Measurements from ENCODE around the gene ACTA2. TPM values are rescaled to one million over a fixed set of nuclear protein-coding genes. Genes with fewer than 3 reads are reported as not detected.

Gene ACTA2
- total and polyA plus RNA-seq, 2 donors (not counting 1 experiment from before 2014, with no cell fraction given) = 1.8 to 3.7 TPM

DNA sequence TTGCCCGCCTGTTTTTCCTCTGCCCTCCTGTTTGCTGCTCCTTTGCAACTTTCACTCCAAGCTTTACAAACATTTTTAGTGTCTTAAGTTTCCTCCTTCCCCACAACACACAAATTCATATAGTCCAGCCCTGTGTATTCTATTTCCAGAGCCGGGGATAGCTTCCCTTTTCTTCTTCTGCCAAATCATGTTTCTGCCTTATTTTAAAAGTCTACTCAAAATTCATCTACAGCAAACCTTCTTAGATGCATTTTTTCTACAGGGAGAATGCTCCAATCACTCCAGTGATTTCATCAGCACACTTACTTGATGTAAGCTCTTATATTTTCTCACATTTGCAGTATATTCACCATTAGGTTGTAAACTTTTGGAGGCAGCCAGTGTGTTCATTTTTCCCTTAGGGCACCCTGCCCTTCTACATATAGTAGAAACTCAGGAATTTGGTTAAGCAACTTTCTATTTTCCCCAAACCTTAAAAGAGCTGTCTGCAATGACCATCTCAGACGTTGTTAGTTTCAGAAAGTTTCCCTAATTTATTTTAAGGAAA, 12.4 kb upstream of the ACTA2 start:
- TF ChIP-seq, protein P1, sequence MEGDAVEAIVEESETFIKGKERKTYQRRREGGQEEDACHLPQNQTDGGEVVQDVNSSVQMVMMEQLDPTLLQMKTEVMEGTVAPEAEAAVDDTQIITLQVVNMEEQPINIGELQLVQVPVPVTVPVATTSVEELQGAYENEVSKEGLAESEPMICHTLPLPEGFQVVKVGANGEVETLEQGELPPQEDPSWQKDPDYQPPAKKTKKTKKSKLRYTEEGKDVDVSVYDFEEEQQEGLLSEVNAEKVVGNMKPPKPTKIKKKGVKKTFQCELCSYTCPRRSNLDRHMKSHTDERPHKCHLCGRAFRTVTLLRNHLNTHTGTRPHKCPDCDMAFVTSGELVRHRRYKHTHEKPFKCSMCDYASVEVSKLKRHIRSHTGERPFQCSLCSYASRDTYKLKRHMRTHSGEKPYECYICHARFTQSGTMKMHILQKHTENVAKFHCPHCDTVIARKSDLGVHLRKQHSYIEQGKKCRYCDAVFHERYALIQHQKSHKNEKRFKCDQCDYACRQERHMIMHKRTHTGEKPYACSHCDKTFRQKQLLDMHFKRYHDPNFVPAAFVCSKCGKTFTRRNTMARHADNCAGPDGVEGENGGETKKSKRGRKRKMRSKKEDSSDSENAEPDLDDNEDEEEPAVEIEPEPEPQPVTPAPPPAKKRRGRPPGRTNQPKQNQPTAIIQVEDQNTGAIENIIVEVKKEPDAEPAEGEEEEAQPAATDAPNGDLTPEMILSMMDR (IDR thresholded peaks at IDR 0.05) = no peak
- TF ChIP-seq EZH2 (IDR thresholded peaks at IDR 0.05; ENCODE audit: borderline replicate concordance, insufficient read depth, low read depth, low read length, poor library complexity, severe bottlenecking) = no peak
- H3K27me3 Mint-ChIP-seq = no peaks in the 10 kb centered on the region
- H3K4me2 ChIP-seq (replicated peaks; ENCODE audit: low read depth, low read length, poor library complexity, severe bottlenecking) = no peak overlapping the region
- H4K20me1 ChIP-seq (ENCODE audit: control insufficient read depth, insufficient read depth, low read length, poor library complexity, severe bottlenecking) = no peaks in the 10 kb centered on the region
- no peaks in the 10 kb centered on the region for H3K4me1 ChIP-seq (ENCODE audit: control insufficient read depth in 2 of 2, insufficient read depth in 2 of 2, low read length in 2 of 2)
- H3K27ac ChIP-seq (ENCODE audit: low read length in 2 of 2) = no peak overlapping the region
- H3K36me3 ChIP-seq (replicated peaks in 1 of 2; ENCODE audit: control extremely low read depth in 1 of 2, control insufficient read depth in 1 of 2, extremely low read depth in 1 of 2, insufficient read depth in 2 of 2, low read length in 1 of 2) = no peaks in the 10 kb centered on the region
- no peaks in the 10 kb centered on the region for H3K9me3 ChIP-seq (ENCODE audit: control extremely low read depth in 1 of 3, control insufficient read depth in 2 of 3, insufficient read depth in 1 of 3, low read length in 2 of 3)
- DNase-seq = no peak
- no peak overlapping the region for H3K4me3 Mint-ChIP-seq
- 55% methylated on average over 2 of the region's 3 CpGs for WGBS (ENCODE audit: insufficient coverage)
- H3K4me1 Mint-ChIP-seq = no peaks in the 10 kb centered on the region
- H3K4me3 ChIP-seq (ENCODE audit: control extremely low read depth in 1 of 5, extremely low read depth in 1 of 5, insufficient read depth in 1 of 5, low read depth in 2 of 5, low read length in 4 of 5) = no peak overlapping the region
- no peaks in the 10 kb centered on the region for H3K27me3 ChIP-seq (replicated peaks in 1 of 4; ENCODE audit: control extremely low read depth in 1 of 4, control insufficient read depth in 3 of 4, insufficient read depth in 4 of 4, low read length in 3 of 4)
- H3K27ac Mint-ChIP-seq = no peak overlapping the region
- ChIA-PET CTCF (no interaction called here), POLR2A (interaction anchor here (0.5 kb wide), 1 partner anchor 22 kb away, joined by 3 read pairs; no protein-coding TSS in a partner anchor)
- no peak overlapping the region for H3K9ac ChIP-seq (ENCODE audit: low read length)
- H2AFZ ChIP-seq (ENCODE audit: insufficient read depth, low read depth, low read length, poor library complexity, severe bottlenecking) = no peak overlapping the region
- no peak for ATAC-seq (ENCODE audit: low read depth)
- no peaks in the 10 kb centered on the region for H3K79me2 ChIP-seq (ENCODE audit: control insufficient read depth, insufficient read depth, low read length)
- intact Hi-C loops (cut with micrococcal nuclease) = no loop called here
- no peaks in the 10 kb centered on the region for H3K9me3 Mint-ChIP-seq (ENCODE audit: insufficient read depth)

DNA sequence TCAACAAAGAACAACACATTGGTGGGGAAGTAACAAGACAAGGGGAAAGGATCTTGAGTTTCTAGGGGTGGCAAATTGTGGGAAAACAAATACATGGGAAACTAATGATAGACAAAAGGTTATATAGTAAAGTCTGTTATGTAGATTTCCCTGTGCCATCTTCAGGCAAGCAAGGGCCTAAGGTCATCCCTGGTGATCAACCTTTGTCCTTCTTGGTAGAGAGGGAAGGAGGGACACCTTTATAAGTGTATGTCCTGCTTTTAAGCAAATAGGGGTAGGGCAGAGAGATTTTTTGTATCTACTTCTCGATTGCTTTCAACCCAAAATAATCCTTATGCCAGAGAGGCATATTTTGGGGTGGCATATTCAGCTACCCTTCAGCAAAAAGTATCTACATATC, 11.8 kb upstream of the ACTA2 start:
- CTCF ChIA-PET = interaction anchor here (1.2 kb wide), 1 partner anchor 30 kb away, joined by 3 read pairs; no protein-coding TSS in a partner anchor
- no peaks in the 10 kb centered on the region for H3K27me3 ChIP-seq (replicated peaks in 1 of 4; ENCODE audit: control extremely low read depth in 1 of 4, control insufficient read depth in 3 of 4, insufficient read depth in 4 of 4, low read length in 3 of 4)
- TF ChIP-seq, protein P1 (IDR thresholded peaks at IDR 0.05) = no peak
- no peak for TF ChIP-seq EZH2 (IDR thresholded peaks at IDR 0.05; ENCODE audit: borderline replicate concordance, insufficient read depth, low read depth, low read length, poor library complexity, severe bottlenecking)
- POLR2A ChIA-PET = no interaction called here
- H2AFZ ChIP-seq (ENCODE audit: insufficient read depth, low read depth, low read length, poor library complexity, severe bottlenecking) = no peak overlapping the region
- Mint-ChIP-seq H3K27ac (no peak overlapping the region), H3K27me3 (no peaks in the 10 kb centered on the region), H3K9me3 (ENCODE audit: insufficient read depth) (no peaks in the 10 kb centered on the region), H3K4me3 (no peak overlapping the region), H3K4me1 (no peaks in the 10 kb centered on the region)
- no peak for DNase-seq
- H3K9ac ChIP-seq (ENCODE audit: low read length) = no peak overlapping the region
- no peaks in the 10 kb centered on the region for H4K20me1 ChIP-seq (ENCODE audit: control insufficient read depth, insufficient read depth, low read length, poor library complexity, severe bottlenecking)
- no peaks in the 10 kb centered on the region for H3K9me3 ChIP-seq (ENCODE audit: control extremely low read depth in 1 of 3, control insufficient read depth in 2 of 3, insufficient read depth in 1 of 3, low read length in 2 of 3)
- H3K79me2 ChIP-seq (ENCODE audit: control insufficient read depth, insufficient read depth, low read length) = no peaks in the 10 kb centered on the region
- intact Hi-C loops (cut with micrococcal nuclease) = no loop called here
- no peak overlapping the region for H3K27ac ChIP-seq (ENCODE audit: low read length in 2 of 2)
- WGBS (ENCODE audit: insufficient coverage) = no CpG with 5 or more reads among the region's 1 CpG
- H3K4me2 ChIP-seq (replicated peaks; ENCODE audit: low read depth, low read length, poor library complexity, severe bottlenecking) = no peak overlapping the region
- no peaks in the 10 kb centered on the region for H3K4me1 ChIP-seq (ENCODE audit: control insufficient read depth in 2 of 2, insufficient read depth in 2 of 2, low read length in 2 of 2)
- ATAC-seq (ENCODE audit: low read depth) = no peak
- H3K4me3 ChIP-seq (ENCODE audit: control extremely low read depth in 1 of 5, extremely low read depth in 1 of 5, insufficient read depth in 1 of 5, low read depth in 2 of 5, low read length in 4 of 5) = no peak overlapping the region
- no peaks in the 10 kb centered on the region for H3K36me3 ChIP-seq (replicated peaks in 1 of 2; ENCODE audit: control extremely low read depth in 1 of 2, control insufficient read depth in 1 of 2, extremely low read depth in 1 of 2, insufficient read depth in 2 of 2, low read length in 1 of 2)
